BLaER1 (cell line): Measurements from ENCODE around the gene SUN1.

Source experiments
- H3K27ac ChIP-seq: shearing (Covaris generic); formaldehyde crosslinking; 2 replicates; pipeline ENCODE4 v1.8.1; 2022
- H3K27me3 ChIP-seq: shearing (Covaris generic); formaldehyde crosslinking; 2 replicates; pipeline ENCODE4 v1.8.1; 2022
- H3K36me3 ChIP-seq: shearing (Covaris generic); formaldehyde crosslinking; 2 replicates; pipeline ENCODE4 v1.8.1; 2022
- H3K4me1 ChIP-seq: shearing (Covaris generic); formaldehyde crosslinking; 2 replicates; pipeline ENCODE4 v1.8.1; 2022
- H3K4me2 ChIP-seq: shearing (Covaris generic); formaldehyde crosslinking; 2 replicates; pipeline ENCODE4 v1.8.1; 2022
- H3K4me3 ChIP-seq: shearing (Covaris generic); formaldehyde crosslinking; 2 replicates; pipeline ENCODE4 v1.8.1; 2022
- H3K9ac ChIP-seq: shearing (Covaris generic); formaldehyde crosslinking; 2 replicates; pipeline ENCODE4 v1.8.1; 2022
- H3K9me3 ChIP-seq: shearing (Covaris generic); formaldehyde crosslinking; 2 replicates; pipeline ENCODE4 v1.8.1; 2022
- H4K20me1 ChIP-seq: shearing (Covaris generic); formaldehyde crosslinking; 2 replicates; pipeline ENCODE4 v1.8.1; 2022
- Cebpa-rat ChIP-seq: shearing (Covaris generic); IDR thresholded peaks from 2 replicates; pipeline ENCODE4 v1.8.1; 2022

The SUN1 gene

GRCh38 chr7:909358-910329, 77.4 kb downstream of the SUN1 start:
- peak overlapping the region; percentile 94 for H3K4me2 ChIP-seq
- peak overlapping the region; percentile 56 for H3K4me3 ChIP-seq
- H3K27ac ChIP-seq = no peak overlapping the region

GRCh38 chr7:910441-910861, 78.2 kb downstream of the SUN1 start:
- Histone ChIP-seq H3K27me3 (peaks cover 41% of the 10 kb centered on the region), H3K4me3 (0 out of 2 replicates have a peak overlapping the region, but pooled peaks have one; percentile 56), H3K36me3 (peaks cover 30% of the 10 kb centered on the region; the same call in 1 of the 2 replicates), H3K9me3 (no peaks in the 10 kb centered on the region), H3K27ac (0 out of 2 replicates have a peak overlapping the region, but pooled peaks have one; percentile 19), H3K4me2 (peak overlapping the region; percentile 94), H4K20me1 (peaks cover 28% of the 10 kb centered on the region), H3K4me1 (peaks cover 70% of the 10 kb centered on the region), H3K9ac (no peak overlapping the region)
- TF ChIP-seq Cebpa-rat = no peak

More at GRCh38 chr7:909358-910329, 77.4 kb downstream of the SUN1 start:
- peaks cover 62% of the 10 kb centered on the region for H3K4me1 ChIP-seq
- no peaks in the 10 kb centered on the region for H3K9me3 ChIP-seq
- peaks cover 49% of the 10 kb centered on the region for H3K27me3 ChIP-seq
- no peak for TF ChIP-seq Cebpa-rat
- H3K36me3 ChIP-seq = peaks cover 25% of the 10 kb centered on the region
- H3K9ac ChIP-seq = no peak overlapping the region
- H4K20me1 ChIP-seq = peaks cover 31% of the 10 kb centered on the region

GRCh38 chr7:910931-911431, 78.7 kb downstream of the SUN1 start:
- Histone ChIP-seq H3K27me3 (peaks cover 36% of the 10 kb centered on the region), H3K9me3 (no peaks in the 10 kb centered on the region), H3K4me1 (peaks cover 76% of the 10 kb centered on the region), H3K4me3 (no peak overlapping the region), H3K9ac (no peak overlapping the region), H3K27ac (0 out of 2 replicates have a peak overlapping the region, but pooled peaks have one; percentile 19), H3K36me3 (peaks cover 30% of the 10 kb centered on the region; the same call in 1 of the 2 replicates), H3K4me2 (peak overlapping the region; percentile 94), H4K20me1 (peaks cover 28% of the 10 kb centered on the region)
- no peak for TF ChIP-seq Cebpa-rat

GRCh38 chr7:911791-912480, 79.7 kb downstream of the SUN1 start:
- TF ChIP-seq Cebpa-rat = no peak
- H3K9ac ChIP-seq = no peak overlapping the region
- no peaks in the 10 kb centered on the region for H3K9me3 ChIP-seq
- H3K36me3 ChIP-seq = peaks cover 29% of the 10 kb centered on the region; the same call in 1 of the 2 replicates
- no peak overlapping the region for H3K27ac ChIP-seq
- no peak overlapping the region for H3K4me2 ChIP-seq
- H3K27me3 ChIP-seq = peaks cover 27% of the 10 kb centered on the region
- H4K20me1 ChIP-seq = peaks cover 26% of the 10 kb centered on the region
- peaks cover 82% of the 10 kb centered on the region for H3K4me1 ChIP-seq
- H3K4me3 ChIP-seq = no peak overlapping the region

GRCh38 chr7:913736-914520, 81.7 kb downstream of the SUN1 start:
- no peak overlapping the region for H3K9ac ChIP-seq
- H3K36me3 ChIP-seq = peaks cover 29% of the 10 kb centered on the region
- peaks cover 21% of the 10 kb centered on the region for H3K27me3 ChIP-seq
- H3K4me1 ChIP-seq = peaks cover 78% of the 10 kb centered on the region
- peaks cover 7% of the 10 kb centered on the region for H4K20me1 ChIP-seq
- TF ChIP-seq Cebpa-rat = no peak
- H3K4me3 ChIP-seq = no peak overlapping the region
- H3K27ac ChIP-seq = no peak overlapping the region
- H3K4me2 ChIP-seq = no peak overlapping the region
- H3K9me3 ChIP-seq = no peaks in the 10 kb centered on the region

GRCh38 chr7:914521-915194, 82.4 kb downstream of the SUN1 start:
- Histone ChIP-seq H3K9me3 (no peaks in the 10 kb centered on the region), H3K27me3 (peaks cover 15% of the 10 kb centered on the region), H3K4me2 (peak overlapping the region; percentile 29; the same call in 1 of the 2 replicates), H4K20me1 (peaks cover 3% of the 10 kb centered on the region), H3K36me3 (peaks cover 29% of the 10 kb centered on the region), H3K4me1 (peaks cover 77% of the 10 kb centered on the region), H3K27ac (0 out of 2 replicates have a peak overlapping the region, but pooled peaks have one; percentile 26), H3K9ac (no peak overlapping the region), H3K4me3 (no peak overlapping the region)
- TF ChIP-seq Cebpa-rat = no peak

GRCh38 chr7:915291-916218, 83.3 kb downstream of the SUN1 start:
- peak overlapping the region; percentile 7; the same call in 1 of the 2 replicates for H3K9ac ChIP-seq
- H4K20me1 ChIP-seq = no peaks in the 10 kb centered on the region
- no peaks in the 10 kb centered on the region for H3K9me3 ChIP-seq
- no peak overlapping the region for H3K4me3 ChIP-seq
- peak overlapping the region; percentile 29 for H3K4me2 ChIP-seq
- peaks cover 71% of the 10 kb centered on the region for H3K4me1 ChIP-seq
- peaks cover 6% of the 10 kb centered on the region; the same call in 1 of the 2 replicates for H3K27me3 ChIP-seq
- TF ChIP-seq Cebpa-rat = no peak
- peaks cover 29% of the 10 kb centered on the region for H3K36me3 ChIP-seq
- no peak overlapping the region for H3K27ac ChIP-seq
